ENCODE results near the gene CTDSP1. TPM values are rescaled to one million over a fixed set of nuclear protein-coding genes. Genes with fewer than 3 reads are reported as not detected.

The CTDSP1 gene
- total and polyA plus RNA-seq, 2 donors (not counting 1 experiment from before 2014, with no cell fraction given): 99.8 to 207 TPM

GRCh38 chr2:218446547-218446946 lies 46.9 kb downstream of the CTDSP1 start:
- Mint-ChIP-seq H3K4me1 (no peaks in the 10 kb centered on the region), H3K4me3 (no peak overlapping the region), H3K27me3 (no peaks in the 10 kb centered on the region), H3K27ac (no peak overlapping the region), H3K9me3 (ENCODE audit: insufficient read depth) (no peaks in the 10 kb centered on the region)
- H3K4me3 ChIP-seq (ENCODE audit: control extremely low read depth in 1 of 5, extremely low read depth in 1 of 5, insufficient read depth in 1 of 5, low read depth in 2 of 5, low read length in 4 of 5): no peak overlapping the region
- no peak overlapping the region for H3K27ac ChIP-seq (ENCODE audit: low read length in 2 of 2)
- no peak for DNase-seq
- TF ChIP-seq EZH2 (IDR thresholded peaks at IDR 0.05; ENCODE audit: borderline replicate concordance, insufficient read depth, low read depth, low read length, poor library complexity, severe bottlenecking): no peak
- TF ChIP-seq, protein P1, sequence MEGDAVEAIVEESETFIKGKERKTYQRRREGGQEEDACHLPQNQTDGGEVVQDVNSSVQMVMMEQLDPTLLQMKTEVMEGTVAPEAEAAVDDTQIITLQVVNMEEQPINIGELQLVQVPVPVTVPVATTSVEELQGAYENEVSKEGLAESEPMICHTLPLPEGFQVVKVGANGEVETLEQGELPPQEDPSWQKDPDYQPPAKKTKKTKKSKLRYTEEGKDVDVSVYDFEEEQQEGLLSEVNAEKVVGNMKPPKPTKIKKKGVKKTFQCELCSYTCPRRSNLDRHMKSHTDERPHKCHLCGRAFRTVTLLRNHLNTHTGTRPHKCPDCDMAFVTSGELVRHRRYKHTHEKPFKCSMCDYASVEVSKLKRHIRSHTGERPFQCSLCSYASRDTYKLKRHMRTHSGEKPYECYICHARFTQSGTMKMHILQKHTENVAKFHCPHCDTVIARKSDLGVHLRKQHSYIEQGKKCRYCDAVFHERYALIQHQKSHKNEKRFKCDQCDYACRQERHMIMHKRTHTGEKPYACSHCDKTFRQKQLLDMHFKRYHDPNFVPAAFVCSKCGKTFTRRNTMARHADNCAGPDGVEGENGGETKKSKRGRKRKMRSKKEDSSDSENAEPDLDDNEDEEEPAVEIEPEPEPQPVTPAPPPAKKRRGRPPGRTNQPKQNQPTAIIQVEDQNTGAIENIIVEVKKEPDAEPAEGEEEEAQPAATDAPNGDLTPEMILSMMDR (IDR thresholded peaks at IDR 0.05): no peak
- H3K36me3 ChIP-seq (replicated peaks in 1 of 2; ENCODE audit: control extremely low read depth in 1 of 2, control insufficient read depth in 1 of 2, extremely low read depth in 1 of 2, insufficient read depth in 2 of 2, low read length in 1 of 2): peaks cover 9 to 11% of the 10 kb centered on the region in 2 experiments
- no peak overlapping the region for H2AFZ ChIP-seq (ENCODE audit: insufficient read depth, low read depth, low read length, poor library complexity, severe bottlenecking)
- no peak overlapping the region for H3K4me2 ChIP-seq (replicated peaks; ENCODE audit: low read depth, low read length, poor library complexity, severe bottlenecking)
- H3K4me1 ChIP-seq (ENCODE audit: control insufficient read depth in 2 of 2, insufficient read depth in 2 of 2, low read length in 2 of 2): no peaks in the 10 kb centered on the region
- CTCF ChIA-PET: no interaction called here
- no peaks in the 10 kb centered on the region for H3K27me3 ChIP-seq (replicated peaks in 1 of 4; ENCODE audit: control extremely low read depth in 1 of 4, control insufficient read depth in 3 of 4, insufficient read depth in 4 of 4, low read length in 3 of 4)
- no peaks in the 10 kb centered on the region for H4K20me1 ChIP-seq (ENCODE audit: control insufficient read depth, insufficient read depth, low read length, poor library complexity, severe bottlenecking)
- H3K79me2 ChIP-seq (ENCODE audit: control insufficient read depth, insufficient read depth, low read length): no peaks in the 10 kb centered on the region
- H3K9ac ChIP-seq (ENCODE audit: low read length): no peak overlapping the region
- no peak for ATAC-seq (ENCODE audit: low read depth)
- WGBS (ENCODE audit: insufficient coverage): 100% methylated on average over 5 of the region's 6 CpGs
- H3K9me3 ChIP-seq (ENCODE audit: control extremely low read depth in 1 of 3, control insufficient read depth in 2 of 3, insufficient read depth in 1 of 3, low read length in 2 of 3): no peaks in the 10 kb centered on the region
- intact Hi-C loops (cut with micrococcal nuclease): no loop called here
- POLR2A ChIA-PET: no interaction called here

GRCh38 chr2:218447072-218447471 lies 47.4 kb downstream of the CTDSP1 start:
- no peak for DNase-seq
- POLR2A ChIA-PET: no interaction called here
- H3K4me3 Mint-ChIP-seq: no peak overlapping the region

More at GRCh38 chr2:218447072-218447471, 47.4 kb downstream of the CTDSP1 start:
- no peak overlapping the region for H3K27ac Mint-ChIP-seq
- intact Hi-C loops (cut with micrococcal nuclease): no loop called here
- H3K9me3 ChIP-seq (ENCODE audit: control extremely low read depth in 1 of 3, control insufficient read depth in 2 of 3, insufficient read depth in 1 of 3, low read length in 2 of 3): no peaks in the 10 kb centered on the region
- no peak for ATAC-seq (ENCODE audit: low read depth)
- no peaks in the 10 kb centered on the region for H3K79me2 ChIP-seq (ENCODE audit: control insufficient read depth, insufficient read depth, low read length)
- peaks cover 9 to 11% of the 10 kb centered on the region in 2 experiments for H3K36me3 ChIP-seq (replicated peaks in 1 of 2; ENCODE audit: control extremely low read depth in 1 of 2, control insufficient read depth in 1 of 2, extremely low read depth in 1 of 2, insufficient read depth in 2 of 2, low read length in 1 of 2)
- H3K27me3 ChIP-seq (replicated peaks in 1 of 4; ENCODE audit: control extremely low read depth in 1 of 4, control insufficient read depth in 3 of 4, insufficient read depth in 4 of 4, low read length in 3 of 4): no peaks in the 10 kb centered on the region
- H3K27ac ChIP-seq (ENCODE audit: low read length in 2 of 2): no peak overlapping the region
- H3K4me1 ChIP-seq (ENCODE audit: control insufficient read depth in 2 of 2, insufficient read depth in 2 of 2, low read length in 2 of 2): no peaks in the 10 kb centered on the region
- H3K27me3 Mint-ChIP-seq: no peaks in the 10 kb centered on the region
- 100% methylated on average over 1 of the region's 2 CpGs for WGBS (ENCODE audit: insufficient coverage)
- CTCF ChIA-PET: no interaction called here
- no peaks in the 10 kb centered on the region for H3K4me1 Mint-ChIP-seq
- no peak overlapping the region for H3K9ac ChIP-seq (ENCODE audit: low read length)
- no peak for TF ChIP-seq EZH2 (IDR thresholded peaks at IDR 0.05; ENCODE audit: borderline replicate concordance, insufficient read depth, low read depth, low read length, poor library complexity, severe bottlenecking)
- TF ChIP-seq, protein P1 (IDR thresholded peaks at IDR 0.05): no peak
- H3K9me3 Mint-ChIP-seq (ENCODE audit: insufficient read depth): no peaks in the 10 kb centered on the region
- no peak overlapping the region for H2AFZ ChIP-seq (ENCODE audit: insufficient read depth, low read depth, low read length, poor library complexity, severe bottlenecking)
- no peak overlapping the region for H3K4me2 ChIP-seq (replicated peaks; ENCODE audit: low read depth, low read length, poor library complexity, severe bottlenecking)
- no peak overlapping the region for H3K4me3 ChIP-seq (ENCODE audit: control extremely low read depth in 1 of 5, extremely low read depth in 1 of 5, insufficient read depth in 1 of 5, low read depth in 2 of 5, low read length in 4 of 5)
- H4K20me1 ChIP-seq (ENCODE audit: control insufficient read depth, insufficient read depth, low read length, poor library complexity, severe bottlenecking): no peaks in the 10 kb centered on the region

Measured in B cell (primary cell).